Type B pancreatic cell (in vitro differentiated cells): ENCODE data around the gene ZNF655. TPM values are rescaled to one million over a fixed set of nuclear protein-coding genes. Genes with fewer than 3 reads are reported as not detected.

ENCODE experiments used
- DNase-seq: peaks from one replicate; pipeline ENCODE4 v3.0.0; 2021; ENCODE audit warnings: mixed read lengths; ENCODE audit not compliant: unreplicated experiment; ENCODE audit errors: extremely low spot score
- H3K27ac Mint-ChIP-seq: 2 replicates; pipeline ENCODE4 v1.8.0; 2021; ENCODE audit warnings: mild to moderate bottlenecking, mixed read lengths
- H3K27me3 Mint-ChIP-seq: 2 replicates; pipeline ENCODE4 v1.8.0; 2021; ENCODE audit warnings: mixed read lengths
- H3K36me3 Mint-ChIP-seq: 2 replicates; pipeline ENCODE4 v1.8.0; 2021; ENCODE audit warnings: mixed read lengths
- H3K4me1 Mint-ChIP-seq: one replicate; pipeline ENCODE4 v1.8.0; 2021; ENCODE audit warnings: mixed read lengths; ENCODE audit not compliant: unreplicated experiment
- H3K4me3 Mint-ChIP-seq: 2 replicates; pipeline ENCODE4 v1.8.0; 2021; ENCODE audit warnings: mild to moderate bottlenecking, mixed read lengths
- H3K9me3 Mint-ChIP-seq: 2 replicates; pipeline ENCODE4 v1.8.0; 2021; ENCODE audit warnings: mixed read lengths
- CTCF ChIP-seq: fragments of 200-600 bp; sonication (generic); conservative IDR thresholded peaks from 2 replicates; pipeline ENCODE4 v1.5.0; 2021; ENCODE audit warnings: antibody characterized with exemption, mild to moderate bottlenecking
- long read RNA-seq: library from polyadenylated mRNA; unstranded; transcript quantifications from one replicate; pipeline ENCODE4 v2.0.0, GENCODE V29; 2020
- total RNA-seq: library from RNA; stranded (reverse); gene quantifications from 2 replicates; pipeline ENCODE4 v1.2.1, GENCODE V29; 2021; ENCODE audit warnings: low replicate concordance

Gene ZNF655
- total RNA-seq: 69.2 and 89.1 TPM in 2 replicates
- long read RNA-seq, full-length matches to known transcripts: 84 of 158 reads
- long read RNA-seq, partial matches to known transcripts: 11 of 158 reads
- long read RNA-seq, other reads (novel, unspliced or antisense): 63 of 158 reads

GRCh38 chr7:99558306-99559174 lies at the start of gene ZNF655:
Gene ZNF655 (plus strand): TSS chr7:99558642. CDS start chr7:99560560, 1,918 bp downstream.
- peak; percentile 95 for DNase-seq
- Mint-ChIP-seq H3K4me3 (peak within 1 kb of the TSS; percentile 96), H3K9me3 (no peaks in the 10 kb centered on the region), H3K27me3 (no peaks in the 10 kb centered on the region), H3K27ac (peak within 1 kb of the TSS; percentile 96), H3K36me3 (peaks cover 28% of the 10 kb centered on the region), H3K4me1 (peaks cover 20% of the 10 kb centered on the region)
- no peak for TF ChIP-seq CTCF

- no peak overlapping the region for H3K4me3 Mint-ChIP-seq
- no peak for TF ChIP-seq CTCF
- H3K27ac Mint-ChIP-seq: no peak overlapping the region
- H3K4me1 Mint-ChIP-seq: no peaks in the 10 kb centered on the region
- H3K36me3 Mint-ChIP-seq: peaks cover 14% of the 10 kb centered on the region
- DNase-seq: no peak
- no peaks in the 10 kb centered on the region for H3K27me3 Mint-ChIP-seq
- H3K9me3 Mint-ChIP-seq: no peaks in the 10 kb centered on the region
Measured at GRCh38 chr7:99514050-99514449, 44.4 kb upstream of the ZNF655 start.

GRCh38 chr7:99521399-99521798 lies 37.0 kb upstream of the ZNF655 start:
- no peak for TF ChIP-seq CTCF
- H3K27me3 Mint-ChIP-seq: no peaks in the 10 kb centered on the region
- H3K9me3 Mint-ChIP-seq: no peaks in the 10 kb centered on the region
- H3K4me3 Mint-ChIP-seq: no peak overlapping the region
- no peak overlapping the region for H3K27ac Mint-ChIP-seq
- H3K36me3 Mint-ChIP-seq: peaks cover 19% of the 10 kb centered on the region
- no peak for DNase-seq
- H3K4me1 Mint-ChIP-seq: no peaks in the 10 kb centered on the region

GRCh38 chr7:99525713-99526440 lies 32.6 kb upstream of the ZNF655 start:
- Mint-ChIP-seq H3K27ac (no peak overlapping the region), H3K36me3 (peaks cover 52% of the 10 kb centered on the region)
- no peak for DNase-seq

More at GRCh38 chr7:99525713-99526440, 32.6 kb upstream of the ZNF655 start:
- TF ChIP-seq CTCF: peak; percentile 44
- H3K27me3 Mint-ChIP-seq: no peaks in the 10 kb centered on the region
- no peaks in the 10 kb centered on the region for H3K4me1 Mint-ChIP-seq
- no peak overlapping the region for H3K4me3 Mint-ChIP-seq
- no peaks in the 10 kb centered on the region for H3K9me3 Mint-ChIP-seq
